ENCODE data around the gene JUP. TPM values are rescaled to one million over a fixed set of nuclear protein-coding genes. Genes with fewer than 3 reads are reported as not detected.

The JUP gene
- total and polyA plus RNA-seq, 4 donors: 39.1 to 56.0 (median 44.2) TPM

DNA sequence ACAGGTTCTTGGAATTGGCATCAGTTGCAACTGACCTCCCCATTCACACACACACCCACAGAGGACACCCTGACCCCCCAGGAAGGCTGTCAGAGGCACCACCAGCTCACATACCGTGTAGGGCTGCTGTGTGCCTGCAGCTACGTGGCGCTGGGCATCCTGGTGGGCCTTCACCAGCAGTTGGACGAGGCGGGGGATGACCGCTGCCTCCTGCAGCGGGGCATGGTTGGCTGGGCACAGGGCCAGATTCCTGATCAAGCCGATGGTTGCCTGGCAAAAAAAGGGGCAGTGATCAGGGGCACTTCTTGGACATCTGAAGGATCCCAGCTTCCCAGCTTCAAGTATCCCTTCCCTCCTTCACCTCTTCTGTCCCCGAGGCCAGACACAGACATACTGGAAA lies 27.9 kb downstream of the JUP start:
- 86% methylated on average over 9 of the region's 9 CpGs for WGBS
- TF ChIP-seq, protein P1, sequence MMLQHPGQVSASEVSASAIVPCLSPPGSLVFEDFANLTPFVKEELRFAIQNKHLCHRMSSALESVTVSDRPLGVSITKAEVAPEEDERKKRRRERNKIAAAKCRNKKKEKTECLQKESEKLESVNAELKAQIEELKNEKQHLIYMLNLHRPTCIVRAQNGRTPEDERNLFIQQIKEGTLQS (IDR thresholded peaks at IDR 0.05): no peak
- TF ChIP-seq, protein P2, sequence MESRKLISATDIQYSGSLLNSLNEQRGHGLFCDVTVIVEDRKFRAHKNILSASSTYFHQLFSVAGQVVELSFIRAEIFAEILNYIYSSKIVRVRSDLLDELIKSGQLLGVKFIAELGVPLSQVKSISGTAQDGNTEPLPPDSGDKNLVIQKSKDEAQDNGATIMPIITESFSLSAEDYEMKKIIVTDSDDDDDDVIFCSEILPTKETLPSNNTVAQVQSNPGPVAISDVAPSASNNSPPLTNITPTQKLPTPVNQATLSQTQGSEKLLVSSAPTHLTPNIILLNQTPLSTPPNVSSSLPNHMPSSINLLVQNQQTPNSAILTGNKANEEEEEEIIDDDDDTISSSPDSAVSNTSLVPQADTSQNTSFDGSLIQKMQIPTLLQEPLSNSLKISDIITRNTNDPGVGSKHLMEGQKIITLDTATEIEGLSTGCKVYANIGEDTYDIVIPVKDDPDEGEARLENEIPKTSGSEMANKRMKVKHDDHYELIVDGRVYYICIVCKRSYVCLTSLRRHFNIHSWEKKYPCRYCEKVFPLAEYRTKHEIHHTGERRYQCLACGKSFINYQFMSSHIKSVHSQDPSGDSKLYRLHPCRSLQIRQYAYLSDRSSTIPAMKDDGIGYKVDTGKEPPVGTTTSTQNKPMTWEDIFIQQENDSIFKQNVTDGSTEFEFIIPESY (IDR thresholded peaks at IDR 0.05): no peak
- TF ChIP-seq FOXA1 (IDR thresholded peaks at IDR 0.05) (no peak), TAF1 (conservative IDR thresholded peaks at IDR 0.05) (no peak), RXRA (IDR thresholded peaks at IDR 0.05) (no peak), JUND (IDR thresholded peaks at IDR 0.05) (no peak), EGR1 (IDR thresholded peaks at IDR 0.05; ENCODE audit: low read depth in 2 of 2) (no peak), RAD21 (IDR thresholded peaks at IDR 0.05) (no peak), HNF4A (conservative IDR thresholded peaks at IDR 0.05) (no peak), HNF4G (IDR thresholded peaks at IDR 0.05) (no peak), SP1 (IDR thresholded peaks at IDR 0.05) (no peak), NR2F2 (IDR thresholded peaks at IDR 0.05) (no peak), GABPA (IDR thresholded peaks at IDR 0.05 in 1 of 2, conservative IDR thresholded peaks at IDR 0.05 in 1 of 2) (no peak)
- TF ChIP-seq, protein P3, sequence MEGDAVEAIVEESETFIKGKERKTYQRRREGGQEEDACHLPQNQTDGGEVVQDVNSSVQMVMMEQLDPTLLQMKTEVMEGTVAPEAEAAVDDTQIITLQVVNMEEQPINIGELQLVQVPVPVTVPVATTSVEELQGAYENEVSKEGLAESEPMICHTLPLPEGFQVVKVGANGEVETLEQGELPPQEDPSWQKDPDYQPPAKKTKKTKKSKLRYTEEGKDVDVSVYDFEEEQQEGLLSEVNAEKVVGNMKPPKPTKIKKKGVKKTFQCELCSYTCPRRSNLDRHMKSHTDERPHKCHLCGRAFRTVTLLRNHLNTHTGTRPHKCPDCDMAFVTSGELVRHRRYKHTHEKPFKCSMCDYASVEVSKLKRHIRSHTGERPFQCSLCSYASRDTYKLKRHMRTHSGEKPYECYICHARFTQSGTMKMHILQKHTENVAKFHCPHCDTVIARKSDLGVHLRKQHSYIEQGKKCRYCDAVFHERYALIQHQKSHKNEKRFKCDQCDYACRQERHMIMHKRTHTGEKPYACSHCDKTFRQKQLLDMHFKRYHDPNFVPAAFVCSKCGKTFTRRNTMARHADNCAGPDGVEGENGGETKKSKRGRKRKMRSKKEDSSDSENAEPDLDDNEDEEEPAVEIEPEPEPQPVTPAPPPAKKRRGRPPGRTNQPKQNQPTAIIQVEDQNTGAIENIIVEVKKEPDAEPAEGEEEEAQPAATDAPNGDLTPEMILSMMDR (IDR thresholded peaks at IDR 0.05; ENCODE audit: low read depth, low read length, missing input control): no peak
- TF ChIP-seq, protein P4, sequence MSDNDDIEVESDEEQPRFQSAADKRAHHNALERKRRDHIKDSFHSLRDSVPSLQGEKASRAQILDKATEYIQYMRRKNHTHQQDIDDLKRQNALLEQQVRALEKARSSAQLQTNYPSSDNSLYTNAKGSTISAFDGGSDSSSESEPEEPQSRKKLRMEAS (IDR thresholded peaks at IDR 0.05): no peak
- TF ChIP-seq, protein P5, sequence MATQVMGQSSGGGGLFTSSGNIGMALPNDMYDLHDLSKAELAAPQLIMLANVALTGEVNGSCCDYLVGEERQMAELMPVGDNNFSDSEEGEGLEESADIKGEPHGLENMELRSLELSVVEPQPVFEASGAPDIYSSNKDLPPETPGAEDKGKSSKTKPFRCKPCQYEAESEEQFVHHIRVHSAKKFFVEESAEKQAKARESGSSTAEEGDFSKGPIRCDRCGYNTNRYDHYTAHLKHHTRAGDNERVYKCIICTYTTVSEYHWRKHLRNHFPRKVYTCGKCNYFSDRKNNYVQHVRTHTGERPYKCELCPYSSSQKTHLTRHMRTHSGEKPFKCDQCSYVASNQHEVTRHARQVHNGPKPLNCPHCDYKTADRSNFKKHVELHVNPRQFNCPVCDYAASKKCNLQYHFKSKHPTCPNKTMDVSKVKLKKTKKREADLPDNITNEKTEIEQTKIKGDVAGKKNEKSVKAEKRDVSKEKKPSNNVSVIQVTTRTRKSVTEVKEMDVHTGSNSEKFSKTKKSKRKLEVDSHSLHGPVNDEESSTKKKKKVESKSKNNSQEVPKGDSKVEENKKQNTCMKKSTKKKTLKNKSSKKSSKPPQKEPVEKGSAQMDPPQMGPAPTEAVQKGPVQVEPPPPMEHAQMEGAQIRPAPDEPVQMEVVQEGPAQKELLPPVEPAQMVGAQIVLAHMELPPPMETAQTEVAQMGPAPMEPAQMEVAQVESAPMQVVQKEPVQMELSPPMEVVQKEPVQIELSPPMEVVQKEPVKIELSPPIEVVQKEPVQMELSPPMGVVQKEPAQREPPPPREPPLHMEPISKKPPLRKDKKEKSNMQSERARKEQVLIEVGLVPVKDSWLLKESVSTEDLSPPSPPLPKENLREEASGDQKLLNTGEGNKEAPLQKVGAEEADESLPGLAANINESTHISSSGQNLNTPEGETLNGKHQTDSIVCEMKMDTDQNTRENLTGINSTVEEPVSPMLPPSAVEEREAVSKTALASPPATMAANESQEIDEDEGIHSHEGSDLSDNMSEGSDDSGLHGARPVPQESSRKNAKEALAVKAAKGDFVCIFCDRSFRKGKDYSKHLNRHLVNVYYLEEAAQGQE (IDR thresholded peaks at IDR 0.05): no peak
- Histone ChIP-seq H3K9ac (ENCODE audit: low read depth in 1 of 2, low read length in 2 of 2) (no peak overlapping the region), H3K4me3 (ENCODE audit: low read depth in 1 of 3, low read length in 3 of 3) (no peak overlapping the region), H3K9me3 (ENCODE audit: control insufficient read depth in 4 of 4, low read length in 3 of 4) (no peaks in the 10 kb centered on the region), H3K4me1 (ENCODE audit: control insufficient read depth in 4 of 4, insufficient read depth in 4 of 4, low read length in 3 of 4) (no peaks in the 10 kb centered on the region), H3K27ac (ENCODE audit: low read depth in 1 of 2, low read length in 2 of 2) (no peak overlapping the region), H3K27me3 (ENCODE audit: control insufficient read depth in 4 of 4, insufficient read depth in 4 of 4, low read length in 3 of 4) (no peaks in the 10 kb centered on the region), H3K36me3 (ENCODE audit: control insufficient read depth in 4 of 4, insufficient read depth in 3 of 4, low read depth in 1 of 4, low read length in 3 of 4) (peaks cover 27 to 73% (median 47%) of the 10 kb centered on the region in 4 donors)
- no peak for DNase-seq (ENCODE audit: low spot score)

DNA sequence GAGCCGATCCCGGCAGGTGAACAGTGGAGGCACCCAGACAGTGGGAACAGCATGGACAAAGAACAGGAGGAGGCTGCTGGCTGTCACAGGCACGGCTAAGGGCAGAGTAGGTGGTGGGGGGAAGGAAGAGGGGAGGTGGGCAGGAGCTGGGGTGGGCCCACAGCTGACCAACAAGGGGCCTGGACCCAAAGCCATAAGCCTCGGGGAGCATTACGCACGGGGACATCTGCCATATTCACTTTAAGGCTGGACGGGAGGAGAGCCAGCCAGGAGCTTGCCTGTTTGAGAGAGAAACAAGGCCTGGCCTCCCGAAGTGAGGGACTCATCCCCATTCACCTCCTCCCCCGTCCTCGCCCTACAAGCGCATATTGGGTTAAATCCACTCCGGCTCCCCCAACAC lies 32.4 kb downstream of the JUP start:
- H3K27ac ChIP-seq (ENCODE audit: low read depth in 1 of 2, low read length in 2 of 2): no peak overlapping the region
- no peaks in the 10 kb centered on the region for H3K9me3 ChIP-seq (ENCODE audit: control insufficient read depth in 4 of 4, low read length in 3 of 4)
- TF ChIP-seq NR2F2 (IDR thresholded peaks at IDR 0.05) (no peak), YY1 (IDR thresholded peaks at IDR 0.05) (no peak), TAF1 (conservative IDR thresholded peaks at IDR 0.05) (no peak), HNF4G (IDR thresholded peaks at IDR 0.05) (no peak), HNF4A (conservative IDR thresholded peaks at IDR 0.05) (no peak), SP1 (IDR thresholded peaks at IDR 0.05) (no peak), FOXA1 (IDR thresholded peaks at IDR 0.05) (no peak)
- TF ChIP-seq, protein P1 (IDR thresholded peaks at IDR 0.05): no peak
- TF ChIP-seq, protein P4 (IDR thresholded peaks at IDR 0.05): no peak
- TF ChIP-seq, protein P5 (IDR thresholded peaks at IDR 0.05): no peak
- no peak overlapping the region for H3K9ac ChIP-seq (ENCODE audit: low read depth in 1 of 2, low read length in 2 of 2)
- no peaks in the 10 kb centered on the region for H3K27me3 ChIP-seq (ENCODE audit: control insufficient read depth in 4 of 4, insufficient read depth in 4 of 4, low read length in 3 of 4)
- no peak for DNase-seq (ENCODE audit: low spot score)
- no peak overlapping the region for H3K4me3 ChIP-seq (ENCODE audit: low read depth in 1 of 3, low read length in 3 of 3)
- H3K36me3 ChIP-seq (ENCODE audit: control insufficient read depth in 4 of 4, insufficient read depth in 3 of 4, low read depth in 1 of 4, low read length in 3 of 4): peaks cover 16 to 38% (median 25%) of the 10 kb centered on the region in 4 donors
- no peaks in the 10 kb centered on the region for H3K4me1 ChIP-seq (ENCODE audit: control insufficient read depth in 4 of 4, insufficient read depth in 4 of 4, low read length in 3 of 4)
- WGBS: 89% methylated on average over 12 of the region's 12 CpGs
